H9 (cell line): ENCODE measurements around the gene MOB3B. TPM values are rescaled to one million over a fixed set of nuclear protein-coding genes. Genes with fewer than 3 reads are reported as not detected.

Source experiments
- DNase-seq: peaks from one replicate; pipeline ENCODE4 v3.0.0-alpha.2; 2017
- H2AFZ ChIP-seq: one replicate; pipeline ENCODE4 v1.6.1; 2013; ENCODE audit warnings: mild to moderate bottlenecking, low read length, control low read depth, moderate library complexity
- H2AK5ac ChIP-seq: 2 replicates; pipeline ENCODE4 v1.6.1; 2013; ENCODE audit warnings: low read length, control low read depth, mixed read lengths; ENCODE audit not compliant: insufficient read length
- H2BK120ac ChIP-seq: one replicate; pipeline ENCODE4 v1.6.1; 2013; ENCODE audit warnings: low read depth, mild to moderate bottlenecking, low read length, control low read depth, inconsistent platforms; ENCODE audit not compliant: poor library complexity, severe bottlenecking
- H2BK12ac ChIP-seq: 2 replicates; pipeline ENCODE4 v1.6.1; 2013; ENCODE audit warnings: low read length, control low read depth, mixed read lengths, low read depth; ENCODE audit not compliant: insufficient read length
- H2BK15ac ChIP-seq: 2 replicates; pipeline ENCODE4 v1.6.1; 2013; ENCODE audit warnings: low read depth, low read length, control low read depth
- H2BK20ac ChIP-seq: one replicate; pipeline ENCODE4 v1.6.1; 2013; ENCODE audit warnings: low read depth, mild to moderate bottlenecking, low read length, control low read depth, inconsistent platforms; ENCODE audit not compliant: poor library complexity, severe bottlenecking
- H2BK5ac ChIP-seq: 2 replicates; pipeline ENCODE4 v1.6.1; 2013; ENCODE audit warnings: low read length, control low read depth, mixed read lengths; ENCODE audit not compliant: insufficient read length
- H3K14ac ChIP-seq: 2 replicates; pipeline ENCODE4 v1.6.1; 2013; ENCODE audit warnings: low read length, control low read depth; ENCODE audit not compliant: insufficient read depth
- H3K18ac ChIP-seq: 2 replicates; pipeline ENCODE4 v1.6.1; 2013; ENCODE audit warnings: low read depth, mild to moderate bottlenecking, mixed read lengths, low read length, control low read depth; ENCODE audit not compliant: insufficient read length
- H3K23ac ChIP-seq: 2 replicates; pipeline ENCODE4 v1.6.1; 2013; ENCODE audit warnings: low read length, control low read depth, mixed read lengths, low read depth; ENCODE audit not compliant: insufficient read length
- H3K23me2 ChIP-seq: 2 replicates; pipeline ENCODE4 v1.6.1; 2013; ENCODE audit warnings: low read depth, mild to moderate bottlenecking, mixed read lengths, low read length, control low read depth; ENCODE audit not compliant: insufficient read length, poor library complexity, severe bottlenecking
- H3K27ac ChIP-seq: 2 replicates; pipeline ENCODE4 v1.5.1; 2013; ENCODE audit warnings: low read length, control low read depth, mixed read lengths, low read depth; ENCODE audit not compliant: insufficient read length
- H3K27me3 ChIP-seq: 2 replicates; pipeline ENCODE4 v1.6.1; 2013; ENCODE audit warnings: low read length, control low read depth, inconsistent platforms; ENCODE audit not compliant: insufficient read depth
- H3K4ac ChIP-seq: 2 replicates; pipeline ENCODE4 v1.6.1; 2013; ENCODE audit warnings: low read depth, mild to moderate bottlenecking, control low read depth, inconsistent platforms, low read length, moderate library complexity
- H3K4me1 ChIP-seq: 2 replicates; pipeline ENCODE4 v1.6.1; 2013; ENCODE audit warnings: low read length, control low read depth, inconsistent platforms; ENCODE audit not compliant: insufficient read depth
- H3K4me2 ChIP-seq: 2 replicates; pipeline ENCODE4 v1.6.1; 2013; ENCODE audit warnings: low read length, control low read depth, mixed read lengths; ENCODE audit not compliant: insufficient read length, insufficient read depth
- H3K56ac ChIP-seq: 2 replicates; pipeline ENCODE4 v1.6.1; 2013; ENCODE audit warnings: low read depth, mild to moderate bottlenecking, mixed read lengths, low read length, control low read depth; ENCODE audit not compliant: insufficient read length
- H3K79me1 ChIP-seq: 2 replicates; pipeline ENCODE4 v1.6.1; 2013; ENCODE audit warnings: low read depth, mild to moderate bottlenecking, moderate library complexity, low read length, control low read depth, inconsistent platforms; ENCODE audit not compliant: insufficient read depth, poor library complexity, severe bottlenecking
- H3K79me2 ChIP-seq: 2 replicates; pipeline ENCODE4 v1.6.1; 2013; ENCODE audit warnings: low read length, control low read depth, inconsistent platforms; ENCODE audit not compliant: insufficient read depth
- H3K9ac ChIP-seq: 2 replicates; pipeline ENCODE4 v1.6.1; 2013; ENCODE audit warnings: low read length, control low read depth, mixed read lengths; ENCODE audit not compliant: insufficient read length; ENCODE audit errors: extremely low read depth
- H3K9me3 ChIP-seq: one replicate; pipeline ENCODE4 v1.6.1; 2013; ENCODE audit warnings: low read depth, low read length, inconsistent platforms; ENCODE audit not compliant: control insufficient read depth
- H3T11ph ChIP-seq: one replicate; pipeline ENCODE4 v1.6.1; 2013; ENCODE audit warnings: mild to moderate bottlenecking, low read length, control low read depth, inconsistent platforms
- H4K20me1 ChIP-seq: one replicate; pipeline ENCODE4 v1.6.1; 2013; ENCODE audit not compliant: control insufficient read depth, insufficient read length, insufficient read depth
- H4K5ac ChIP-seq: 2 replicates; pipeline ENCODE4 v1.6.1; 2013; ENCODE audit warnings: low read depth, mild to moderate bottlenecking, mixed read lengths, low read length, control low read depth; ENCODE audit not compliant: insufficient read length
- H4K8ac ChIP-seq: replicated peaks from 2 replicates; pipeline ENCODE4 v1.6.1; 2013; ENCODE audit warnings: low read length, control low read depth, mixed read lengths, low read depth; ENCODE audit not compliant: insufficient read length
- H4K91ac ChIP-seq: 2 replicates; pipeline ENCODE4 v1.6.1; 2013; ENCODE audit warnings: low read depth, mild to moderate bottlenecking, moderate library complexity, mixed read lengths, low read length, control low read depth; ENCODE audit not compliant: insufficient read length
- H3K27ac Mint-ChIP-seq, 3 experiments: 2 replicates in 2 of 3; 3 replicates in 1 of 3; pipeline ENCODE4 v1.8.0; 2020 to 2021; ENCODE audit warnings: mixed read lengths in 3 of 3, mild to moderate bottlenecking in 1 of 3, moderate library complexity in 1 of 3
- H3K27me3 Mint-ChIP-seq: 2 replicates; pipeline ENCODE4 v1.8.0; 2021; ENCODE audit warnings: low read depth, mild to moderate bottlenecking, moderate library complexity, mixed read lengths
- H3K36me3 Mint-ChIP-seq, 3 experiments: 2 replicates in 2 of 3; 3 replicates in 1 of 3; pipeline ENCODE4 v1.8.0; 2020 to 2021; ENCODE audit warnings: low read depth in 3 of 3, mixed read lengths in 3 of 3; ENCODE audit not compliant: insufficient read depth in 1 of 3
- H3K4me1 Mint-ChIP-seq, 2 experiments: 2 replicates each; pipeline ENCODE4 v1.8.0; 2020; ENCODE audit warnings: mixed read lengths in 2 of 2
- H3K4me3 Mint-ChIP-seq, 2 experiments: 2 replicates in 1 of 2; 3 replicates in 1 of 2; pipeline ENCODE4 v1.8.0; 2020 to 2021; ENCODE audit warnings: mild to moderate bottlenecking in 2 of 2, mixed read lengths in 2 of 2, moderate library complexity in 1 of 2
- H3K9me3 Mint-ChIP-seq, 2 experiments: 2 replicates in 1 of 2; 3 replicates in 1 of 2; pipeline ENCODE4 v1.8.0; 2020; ENCODE audit warnings: mild to moderate bottlenecking in 2 of 2, mixed read lengths in 2 of 2, moderate library complexity in 1 of 2
- CTCF ChIP-seq: fragments of 200-600 bp; sonication (generic); conservative IDR thresholded peaks from 3 replicates; pipeline ENCODE4 v1.8.0; 2021; ENCODE audit warnings: antibody characterized with exemption, mild to moderate bottlenecking
- WGBS: extraction: QIAGEN DNeasy Blood & Tissue Kit; methylation state at CpG from one replicate; pipeline ENCODE4 v1.1.7; 2013; ENCODE audit warnings: missing lambda C conversion rate, low lambda C conversion rate, mixed read lengths; ENCODE audit not compliant: insufficient read length; ENCODE audit errors: extremely low coverage; 5-methylcytosine and 5-hydroxymethylcytosine counted together
- total RNA-seq: library from RNA; stranded (reverse); gene quantifications from 2 replicates; pipeline ENCODE4 v1.2.1, GENCODE V29; 2021

Gene MOB3B
- total RNA-seq, 1 experiment from 2014 or later: 9.8 TPM

GRCh38 chr9:27384262-27385014, 145.2 kb downstream of the MOB3B start:
- Histone ChIP-seq H2BK20ac (no peak overlapping the region), H3K4me1 (peaks cover 12% of the 10 kb centered on the region; the same call in 1 of the 2 replicates), H2AFZ (no peak overlapping the region), H3K79me2 (no peaks in the 10 kb centered on the region), H3K56ac (no peak overlapping the region), H4K8ac (no peak overlapping the region), H2BK120ac (no peak overlapping the region), H4K20me1 (no peaks in the 10 kb centered on the region), H3K27me3 (no peaks in the 10 kb centered on the region), H3K14ac (no peak overlapping the region), H3K18ac (no peak overlapping the region), H4K5ac (no peak overlapping the region), H2BK15ac (no peak overlapping the region), H2AK5ac (no peak overlapping the region), H3K23ac (no peak overlapping the region), H3T11ph (no peak overlapping the region), H3K4ac (no peak overlapping the region), H3K9me3 (no peaks in the 10 kb centered on the region), H3K27ac (no peak overlapping the region), H2BK12ac (no peak overlapping the region), H3K23me2 (no peaks in the 10 kb centered on the region), H3K9ac (no peak overlapping the region), H2BK5ac (no peak overlapping the region), H3K4me2 (no peak overlapping the region), H4K91ac (no peak overlapping the region), H3K79me1 (peaks cover 3% of the 10 kb centered on the region)
- no peak for DNase-seq
- Mint-ChIP-seq H3K36me3 (no peaks in the 10 kb centered on the region; a peak in 1 of 7 replicates), H3K9me3 (no peaks in the 10 kb centered on the region), H3K4me1 (peaks cover 23 to 25% of the 10 kb centered on the region in 2 experiments), H3K4me3 (no peak overlapping the region), H3K27me3 (no peaks in the 10 kb centered on the region), H3K27ac (0 out of 7 replicates have a peak overlapping the region, but pooled peaks of 1 of the 3 experiments have one; percentile 29)
- no peak for TF ChIP-seq CTCF
- WGBS: no CpG with 5 or more reads among the region's 5 CpGs
